ENCODE results near the gene TMPRSS12.
"Not testable (repeated sequence)": the region's sequence is repeated elsewhere in the genome, so short reads cannot be mapped to it uniquely, and the experiment has no call there.

The TMPRSS12 gene

DNA sequence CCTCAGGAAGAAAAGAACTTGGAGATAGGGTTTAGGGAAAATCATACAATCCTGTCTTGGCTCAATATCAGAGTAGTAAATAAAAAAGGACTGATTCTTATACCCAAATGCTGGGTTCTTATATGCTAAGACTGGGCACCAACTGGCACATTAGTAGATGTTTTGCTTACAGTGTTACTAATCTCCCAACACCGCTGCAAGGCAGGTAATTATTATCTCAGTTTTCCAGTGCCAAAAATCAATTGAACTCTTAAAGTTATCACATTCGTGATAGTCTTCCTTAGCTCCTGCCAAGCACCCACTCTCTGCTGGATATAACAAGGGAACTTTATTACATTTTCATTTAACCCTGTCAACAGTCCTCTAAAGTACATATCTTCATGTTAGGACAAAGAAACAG, 84.6 kb downstream of the TMPRSS12 start:
- no peak for DNase-seq

- no peak for DNase-seq
Measured at GRCh38 chr12:50927766-50928224, 85.1 kb downstream of the TMPRSS12 start.

GRCh38 chr12:50928392-50928791, 85.7 kb downstream of the TMPRSS12 start:
- DNase-seq: no peak

DNA sequence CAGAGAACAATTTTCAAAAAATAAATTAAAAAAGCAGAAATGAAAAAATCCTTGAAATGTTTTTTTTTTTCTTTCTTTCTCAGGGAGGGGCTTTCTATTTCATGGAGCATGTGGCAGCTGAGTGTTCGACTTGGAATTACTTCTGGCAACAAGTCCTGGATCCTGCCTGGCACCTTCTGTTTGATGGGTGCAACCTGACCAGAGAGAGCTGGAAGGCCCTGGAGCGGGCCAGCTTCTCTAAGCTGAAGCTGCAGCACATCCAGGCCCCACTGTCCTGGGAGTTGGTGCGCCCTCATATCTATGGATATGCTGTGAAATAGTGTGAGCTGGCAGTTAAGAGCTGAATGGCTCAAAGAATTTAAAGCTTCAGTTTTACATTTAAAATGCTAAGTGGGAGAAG, 87.1 kb downstream of the TMPRSS12 start:
- no peak for DNase-seq

- not testable (repeated sequence) for DNase-seq
Measured at GRCh38 chr12:50930477-50930876, 87.8 kb downstream of the TMPRSS12 start.

DNA sequence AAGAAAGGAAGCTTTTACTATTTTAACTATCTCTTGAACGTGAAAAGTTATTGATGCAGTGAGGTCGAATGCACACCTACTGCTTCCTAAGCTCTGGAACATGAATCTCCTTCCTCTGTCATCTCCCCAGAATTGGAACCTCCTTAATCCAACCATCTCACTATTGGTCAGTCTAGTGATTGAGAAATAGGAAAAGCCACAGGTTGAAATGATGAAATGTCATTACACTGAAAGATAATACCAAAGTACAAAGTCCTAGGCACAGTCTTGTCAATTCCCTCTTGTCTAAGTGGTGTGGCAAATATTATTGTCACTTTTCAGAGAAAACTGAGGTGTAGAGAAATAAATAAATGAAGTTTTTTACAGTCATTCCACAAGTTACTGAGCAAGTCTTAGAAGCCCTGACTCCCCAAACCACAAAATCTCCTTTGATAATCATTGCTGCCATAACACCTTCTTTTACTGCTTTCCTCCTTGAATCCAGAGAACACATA, 90.1 kb downstream of the TMPRSS12 start:
- no peak for DNase-seq

GRCh38 chr12:50933459-50934124, 90.9 kb downstream of the TMPRSS12 start:
- DNase-seq: no peak

- no peak for DNase-seq
Measured at GRCh38 chr12:50934371-50934851, 91.7 kb downstream of the TMPRSS12 start.

DNA sequence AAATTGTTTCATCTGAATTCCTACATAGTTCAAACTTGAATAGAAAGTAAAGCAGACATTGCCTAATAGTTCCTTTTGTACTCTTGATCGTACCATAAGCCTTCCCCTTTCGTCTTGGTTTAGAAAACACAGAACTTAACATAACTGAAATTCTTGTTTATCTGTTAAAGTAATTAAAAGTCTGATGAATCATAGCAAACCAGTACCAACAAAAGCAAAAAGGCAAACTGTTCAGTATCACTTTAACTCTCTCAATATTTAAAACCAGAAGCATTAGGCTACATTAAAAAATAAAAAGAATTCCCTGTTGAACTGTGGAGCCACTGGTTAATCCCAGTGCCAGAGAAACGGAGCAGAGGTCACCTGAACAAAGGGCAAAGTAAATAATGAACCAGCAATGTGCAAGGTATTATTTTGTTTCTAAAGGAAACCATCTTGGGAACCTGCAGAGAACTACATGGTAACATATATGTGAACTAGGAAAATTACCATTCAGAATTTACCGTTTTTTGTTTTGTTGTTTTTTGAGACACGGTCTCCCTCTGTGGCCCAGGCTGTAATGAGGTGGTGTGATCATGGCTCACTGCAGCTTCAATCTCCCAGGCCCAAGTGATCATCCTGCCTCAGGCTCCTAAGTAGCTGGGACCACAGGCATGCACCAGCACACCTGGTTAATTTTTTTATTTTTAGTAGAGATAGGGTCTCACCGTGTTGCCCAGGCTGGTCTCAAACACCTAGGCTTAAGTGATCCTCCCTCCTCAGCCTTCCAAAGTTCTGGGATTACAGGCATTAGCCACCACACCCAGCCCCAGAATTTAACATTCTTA, 92.5 kb downstream of the TMPRSS12 start:
- no peak for DNase-seq

GRCh38 chr12:50936821-50937530, 94.2 kb downstream of the TMPRSS12 start:
- no peak for DNase-seq
